Activated T-cell treated with anti-CD3 and anti-CD28 coated beads for 1 hour (primary cell): ENCODE data around the gene TESK2.
"Not testable (repeated sequence)": the region's sequence is repeated elsewhere in the genome, so short reads cannot be mapped to it uniquely, and the experiment has no call there.

ENCODE experiments used
- DNase-seq: peaks from one replicate; pipeline ENCODE4 v3.0.0-alpha.2; 2020; ENCODE audit warnings: low read depth

The TESK2 gene

GRCh38 chr1:45490626-45491486 lies at the start of gene TESK2:
Gene TESK2 (minus strand): TSS chr1:45491163. CDS start chr1:45457785, 33,378 bp downstream.
- peak; percentile 89 for DNase-seq

DNA sequence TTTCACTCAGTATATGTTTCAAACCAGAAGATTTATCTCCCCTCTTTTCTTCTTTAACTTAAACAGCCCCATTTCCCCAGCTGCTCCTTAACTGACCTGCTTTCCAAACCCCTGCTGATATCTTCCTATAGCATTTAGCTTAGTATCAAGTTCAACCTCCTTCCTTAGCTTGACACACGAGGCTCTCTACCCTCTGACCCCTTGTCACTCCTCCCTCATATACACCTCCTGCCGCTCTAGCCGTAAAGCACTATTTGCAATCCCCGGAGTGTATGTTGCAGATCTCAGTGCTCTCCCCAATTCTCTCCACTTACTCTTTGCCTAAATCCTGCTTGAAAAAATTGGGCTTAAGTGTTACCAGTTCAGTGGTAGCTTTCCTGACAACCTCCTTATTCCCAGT lies 45.9 kb upstream of the TESK2 start:
- DNase-seq, result no peak

- no peak for DNase-seq
Observed at GRCh38 chr1:45535988-45536766, 45.2 kb upstream of the TESK2 start.

DNA sequence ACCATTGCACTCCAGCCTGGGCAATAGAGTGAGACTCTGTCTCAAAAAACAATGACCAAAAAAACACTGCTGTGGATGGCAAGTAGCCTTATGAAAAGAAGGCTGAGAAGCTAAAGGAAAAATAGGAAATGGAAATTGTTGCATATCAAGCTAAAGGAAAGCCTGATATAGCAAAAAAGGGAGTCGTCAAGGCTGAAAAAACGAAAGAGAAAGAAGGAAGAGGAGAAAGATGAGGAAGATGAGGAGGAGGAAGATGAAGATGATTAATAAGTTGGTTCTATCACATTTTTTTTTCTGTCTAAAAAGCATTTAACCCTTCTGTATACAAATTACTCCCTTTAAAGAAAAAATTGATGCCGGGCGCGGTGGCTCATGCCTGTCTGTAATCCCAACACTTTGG lies 40.9 kb upstream of the TESK2 start:
- DNase-seq, result no peak

DNA sequence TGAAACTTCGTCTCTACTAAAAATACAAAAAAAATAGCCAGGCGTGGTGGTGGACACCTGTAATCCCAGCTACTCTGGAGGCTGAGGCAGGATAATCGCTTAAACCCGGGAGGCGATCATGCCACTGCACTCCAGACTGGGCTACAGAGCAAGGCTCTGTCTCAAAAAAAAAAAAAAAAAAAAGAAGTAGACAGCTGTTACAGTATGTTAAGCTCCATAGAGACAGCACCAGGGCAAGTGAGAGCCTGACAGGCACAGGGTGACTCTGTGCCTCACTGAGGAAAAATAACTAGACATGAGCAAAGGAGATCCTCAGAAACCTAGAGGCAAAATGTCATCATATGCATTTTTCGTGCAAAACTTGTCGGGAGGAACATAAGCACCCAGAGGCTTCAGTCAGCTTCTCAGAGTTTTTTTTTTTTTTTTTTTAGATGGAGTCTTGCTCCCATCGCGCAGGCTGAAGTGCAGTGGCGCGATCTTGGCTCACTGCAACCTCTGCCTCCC lies 39.7 kb upstream of the TESK2 start:
- DNase-seq, result no peak

- no peak for DNase-seq
Observed at GRCh38 chr1:45526135-45526644, 35.2 kb upstream of the TESK2 start.

DNA sequence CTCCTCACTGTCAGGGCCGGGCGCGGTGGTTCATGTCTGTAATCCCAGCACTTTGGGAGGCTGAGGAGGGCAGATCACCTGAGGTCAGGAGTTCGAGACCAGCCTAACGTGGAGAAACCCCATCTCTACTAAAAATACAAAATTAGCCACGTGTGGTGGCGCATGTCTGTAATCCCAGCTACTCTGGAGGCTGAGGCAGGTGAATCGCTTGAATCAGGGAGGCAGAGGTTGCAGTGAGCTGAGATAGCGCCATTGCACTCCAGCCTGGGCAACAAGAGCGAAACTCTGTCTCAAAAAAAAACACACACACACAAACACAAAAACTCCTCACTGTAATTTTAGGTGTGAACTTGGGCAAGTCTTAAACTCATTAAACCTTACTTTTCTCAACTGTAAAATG lies 33.0 kb upstream of the TESK2 start:
- DNase-seq, result not testable (repeated sequence)

GRCh38 chr1:45523516-45523915 lies 32.6 kb upstream of the TESK2 start:
- DNase-seq, result not testable (repeated sequence)

GRCh38 chr1:45522324-45523104 lies 31.6 kb upstream of the TESK2 start:
- no peak for DNase-seq

DNA sequence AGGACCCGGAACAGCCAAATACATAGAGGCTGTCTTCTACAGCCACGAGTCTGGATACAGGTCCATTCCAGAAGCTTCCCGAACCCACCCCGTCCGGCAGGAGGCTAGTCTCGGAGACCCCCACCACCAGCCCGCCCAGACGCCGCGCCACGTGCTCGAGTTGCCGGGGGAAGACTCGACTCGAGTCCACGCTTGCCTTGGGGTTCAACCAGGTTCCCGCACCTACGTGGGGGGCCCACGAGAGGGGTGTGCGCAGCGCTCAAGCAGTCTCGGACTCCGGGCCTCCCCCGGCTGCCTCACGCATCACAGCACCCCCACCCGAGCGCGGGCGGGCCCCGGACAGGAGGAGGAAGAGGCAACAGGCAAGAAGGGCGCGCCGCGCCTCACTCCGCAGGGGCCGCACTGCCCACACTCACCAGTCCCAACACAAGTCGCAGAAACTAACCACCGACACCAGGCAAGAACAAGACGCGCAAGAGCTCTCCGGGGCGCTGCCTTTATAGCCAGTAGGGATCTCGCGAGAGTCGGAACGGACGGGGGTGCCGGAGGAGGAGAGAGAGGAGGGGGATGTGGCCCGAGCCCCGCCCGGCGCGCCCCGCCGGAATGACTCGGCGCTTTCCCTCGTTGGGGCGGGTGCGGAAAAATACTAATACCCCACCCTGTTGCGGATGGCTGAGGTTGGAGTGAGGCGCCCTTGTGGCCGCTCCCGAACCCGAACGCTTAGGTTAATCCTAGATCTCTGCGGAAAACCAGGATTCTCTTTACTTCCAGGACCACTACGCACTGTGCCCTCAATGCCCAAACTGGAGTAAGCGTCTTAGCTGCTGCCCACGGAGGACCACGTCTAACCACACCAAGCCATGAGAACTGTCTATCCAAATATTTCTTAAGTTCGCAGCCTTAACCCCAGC lies 30.7 kb upstream of the TESK2 start, which contains the start of gene PRDX1:
Gene PRDX1, minus strand, starts transcription at position 472 of the 911 bp plus-strand sequence. CDS start 2,841 bp downstream, outside the sequence.
- peak; percentile 96 for DNase-seq

DNA sequence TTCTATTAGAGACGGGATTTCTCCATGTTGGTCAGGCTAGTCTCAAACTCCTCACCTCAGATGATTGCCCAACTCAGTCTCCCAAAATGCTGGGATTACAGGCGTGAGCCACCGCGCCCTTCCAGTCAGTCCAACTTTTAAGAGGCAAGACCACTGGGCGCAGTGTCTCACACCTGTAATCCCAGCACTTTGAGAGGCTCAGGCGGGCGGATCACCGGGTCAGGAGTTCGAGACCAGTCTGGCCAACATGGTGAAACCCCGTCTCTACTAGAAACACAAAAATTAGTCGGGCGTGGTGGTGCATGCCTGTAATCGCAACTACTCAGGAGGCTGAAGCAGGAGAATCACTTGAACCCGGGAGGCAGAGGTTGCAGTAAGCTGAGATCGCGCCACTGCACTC lies 28.8 kb upstream of the TESK2 start:
- not testable (repeated sequence) for DNase-seq

GRCh38 chr1:45518910-45519309 lies 27.9 kb upstream of the TESK2 start:
- no peak for DNase-seq

GRCh38 chr1:45518366-45518765 lies 27.4 kb upstream of the TESK2 start:
- not testable (repeated sequence) for DNase-seq

GRCh38 chr1:45516465-45516864 lies 25.5 kb upstream of the TESK2 start:
- no peak for DNase-seq

DNA sequence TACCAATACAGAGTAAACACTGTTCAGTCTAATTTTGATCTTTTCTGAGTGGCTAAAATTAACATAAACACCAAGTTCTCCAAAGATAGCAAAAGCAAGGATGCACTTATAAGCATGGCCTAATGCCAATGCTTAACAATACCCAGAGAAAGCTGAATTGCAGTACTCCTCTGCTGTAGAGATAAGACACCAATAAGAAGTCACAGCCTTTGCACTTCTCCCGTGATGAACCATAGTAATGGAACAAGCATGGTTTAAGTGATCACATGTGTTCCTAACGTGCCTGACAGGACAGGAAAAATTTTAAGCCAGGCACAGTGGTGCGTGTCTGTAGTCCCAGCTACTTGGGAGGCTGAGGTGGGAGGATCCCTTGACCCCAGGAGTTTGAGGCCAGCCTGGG lies 25.1 kb upstream of the TESK2 start:
- no peak for DNase-seq

- not testable (repeated sequence) for DNase-seq
Observed at GRCh38 chr1:45513532-45514260, 22.7 kb upstream of the TESK2 start.

DNA sequence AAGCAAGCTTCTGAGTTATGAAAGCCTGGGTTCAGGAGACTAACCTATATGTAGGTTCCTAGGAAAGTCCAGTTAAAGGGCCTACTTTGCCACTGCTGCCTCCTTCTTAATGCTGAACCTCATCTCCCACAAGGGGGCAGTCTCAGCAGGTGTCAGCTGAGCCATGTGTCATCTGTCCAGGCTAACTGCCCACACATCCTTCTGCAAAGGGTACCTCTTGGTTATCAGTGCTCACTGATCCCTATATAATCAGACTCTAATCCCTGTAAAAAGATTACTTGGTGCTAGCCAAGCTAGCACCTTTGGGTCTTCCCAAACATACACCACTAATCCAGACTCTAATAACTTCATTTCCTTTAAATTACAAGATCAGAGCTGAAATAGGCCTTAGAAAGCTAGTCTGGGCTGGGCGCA lies 21.7 kb upstream of the TESK2 start:
- peak; percentile 45 for DNase-seq

GRCh38 chr1:45510972-45511527 lies 20.1 kb upstream of the TESK2 start:
- no peak for DNase-seq
